Measurements from ENCODE around the gene TANGO2. TPM values are rescaled to one million over a fixed set of nuclear protein-coding genes. Genes with fewer than 3 reads are reported as not detected.

The TANGO2 gene
- total RNA-seq, 1 experiment from 2014 or later: 21.5 TPM

DNA sequence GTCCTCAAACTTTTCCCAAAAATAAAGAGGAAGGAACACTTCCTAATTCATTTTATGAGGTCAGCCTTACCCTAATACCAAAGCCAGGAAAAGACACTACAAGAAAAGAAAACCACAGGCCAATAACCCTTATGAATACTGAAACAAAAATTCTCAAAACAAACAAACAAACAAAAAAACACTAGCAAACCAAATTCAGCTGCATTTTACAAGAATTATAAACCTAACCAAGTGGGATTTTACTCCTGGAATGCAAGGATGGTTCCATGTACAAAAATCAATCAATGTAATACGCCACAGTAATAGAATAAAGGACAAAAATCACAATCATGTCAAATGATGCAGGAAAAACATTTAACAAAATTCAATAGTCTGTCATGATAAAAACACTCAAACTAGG lies 17.6 kb upstream of the TANGO2 start:
- no TSS peak for BruUV-seq (replicated peaks)
- no peak overlapping the region for H3K27ac ChIP-seq (ENCODE audit: low read depth, low read length, poor library complexity, severe bottlenecking)
- no peak for DNase-seq (ENCODE audit: low spot score)
- ChIA-PET POLR2A (ENCODE audit: low non-redundant PET) (no interaction called here), CTCF (no interaction called here)
- peaks cover 15% of the 10 kb centered on the region for H3K9me3 ChIP-seq (ENCODE audit: low read depth, low read length, poor library complexity, severe bottlenecking)
- H3K27me3 ChIP-seq (replicated peaks; ENCODE audit: insufficient read depth, low read depth, low read length, poor library complexity): no peaks in the 10 kb centered on the region
- no peak for TF ChIP-seq EZH2 (IDR thresholded peaks at IDR 0.05; ENCODE audit: borderline replicate concordance, low read depth, low read length, poor library complexity, severe bottlenecking)
- H3K4me1 ChIP-seq (ENCODE audit: insufficient read depth, low read length, poor library complexity, severe bottlenecking): peaks cover 4% of the 10 kb centered on the region
- H3K4me3 ChIP-seq (ENCODE audit: low read depth, low read length, poor library complexity, severe bottlenecking): no peak overlapping the region
- no peaks in the 10 kb centered on the region for H3K36me3 ChIP-seq (ENCODE audit: insufficient read depth, low read length, poor library complexity, severe bottlenecking)
- intact Hi-C loops (cut with micrococcal nuclease; ENCODE audit: unreplicated experiment): no loop called here

DNA sequence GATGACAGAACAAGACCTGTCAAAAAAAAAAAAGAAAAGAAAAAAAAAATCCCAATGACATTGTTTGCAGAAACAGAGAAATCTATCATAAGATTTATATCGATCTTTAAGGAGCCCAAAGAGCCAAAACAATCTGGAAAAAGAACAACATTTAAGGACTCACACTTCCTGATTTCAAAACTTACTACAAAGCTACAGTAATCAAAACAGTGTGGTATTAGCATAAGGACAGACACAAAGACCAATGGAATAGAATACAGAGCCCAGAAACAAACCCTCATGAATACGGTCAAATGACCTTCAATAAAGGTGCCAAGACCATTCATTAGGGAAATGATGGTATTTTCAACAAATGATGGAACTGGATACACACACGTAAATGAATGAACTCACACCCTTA lies 16.4 kb upstream of the TANGO2 start:
- Histone ChIP-seq H3K36me3 (ENCODE audit: insufficient read depth, low read length, poor library complexity, severe bottlenecking) (no peaks in the 10 kb centered on the region), H3K4me3 (ENCODE audit: low read depth, low read length, poor library complexity, severe bottlenecking) (no peak overlapping the region), H3K4me1 (ENCODE audit: insufficient read depth, low read length, poor library complexity, severe bottlenecking) (no peaks in the 10 kb centered on the region), H3K27ac (ENCODE audit: low read depth, low read length, poor library complexity, severe bottlenecking) (no peak overlapping the region), H3K9me3 (ENCODE audit: low read depth, low read length, poor library complexity, severe bottlenecking) (peaks cover 15% of the 10 kb centered on the region), H3K27me3 (replicated peaks; ENCODE audit: insufficient read depth, low read depth, low read length, poor library complexity) (no peaks in the 10 kb centered on the region)
- no peak for DNase-seq (ENCODE audit: low spot score)
- ChIA-PET POLR2A (ENCODE audit: low non-redundant PET) (no interaction called here), CTCF (no interaction called here)
- intact Hi-C loops (cut with micrococcal nuclease; ENCODE audit: unreplicated experiment): no loop called here
- no TSS peak for BruUV-seq (replicated peaks)
- TF ChIP-seq CTCF (conservative IDR thresholded peaks at IDR 0.05; ENCODE audit: low read depth, low read length) (no peak), EZH2 (IDR thresholded peaks at IDR 0.05; ENCODE audit: borderline replicate concordance, low read depth, low read length, poor library complexity, severe bottlenecking) (no peak)

- DNase-seq (ENCODE audit: low spot score): no peak
- TF ChIP-seq EZH2 (IDR thresholded peaks at IDR 0.05; ENCODE audit: borderline replicate concordance, low read depth, low read length, poor library complexity, severe bottlenecking) (no peak), CTCF (conservative IDR thresholded peaks at IDR 0.05; ENCODE audit: low read depth, low read length) (no peak)
- H3K4me3 ChIP-seq (ENCODE audit: low read depth, low read length, poor library complexity, severe bottlenecking): no peak overlapping the region
- H3K9me3 ChIP-seq (ENCODE audit: low read depth, low read length, poor library complexity, severe bottlenecking): peaks cover 13% of the 10 kb centered on the region
- ChIA-PET CTCF (no interaction called here), POLR2A (ENCODE audit: low non-redundant PET) (no interaction called here)
- H3K4me1 ChIP-seq (ENCODE audit: insufficient read depth, low read length, poor library complexity, severe bottlenecking): no peaks in the 10 kb centered on the region
- no peak overlapping the region for H3K27ac ChIP-seq (ENCODE audit: low read depth, low read length, poor library complexity, severe bottlenecking)
- no TSS peak for BruUV-seq (replicated peaks)
- intact Hi-C loops (cut with micrococcal nuclease; ENCODE audit: unreplicated experiment): no loop called here
- H3K36me3 ChIP-seq (ENCODE audit: insufficient read depth, low read length, poor library complexity, severe bottlenecking): no peaks in the 10 kb centered on the region
- no peaks in the 10 kb centered on the region for H3K27me3 ChIP-seq (replicated peaks; ENCODE audit: insufficient read depth, low read depth, low read length, poor library complexity)
Observed at GRCh38 chr22:20008221-20008995, 12.5 kb upstream of the TANGO2 start.

DNA sequence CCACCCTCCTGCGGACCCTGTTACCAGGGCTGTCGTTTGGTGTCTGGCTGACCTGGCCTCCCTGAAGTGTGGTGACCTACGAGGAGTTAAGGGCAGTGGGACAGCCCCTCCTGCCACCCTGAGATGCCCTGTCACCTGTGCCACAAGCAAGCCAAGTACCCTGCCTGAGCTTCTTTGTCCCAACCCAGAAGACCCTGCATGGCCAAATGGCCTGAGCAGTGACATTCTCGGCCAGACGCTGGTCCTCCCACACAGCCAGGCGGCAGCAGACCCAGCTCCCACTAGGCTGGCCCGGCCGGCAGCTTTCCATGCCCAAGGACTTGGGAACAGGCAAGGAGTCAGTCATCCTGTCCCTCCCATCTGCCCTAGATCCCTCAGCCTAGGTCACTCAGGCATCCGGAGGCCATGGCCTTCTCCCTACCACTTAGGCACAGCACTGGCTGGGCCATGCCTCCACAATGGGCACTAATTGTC lies 11.9 kb upstream of the TANGO2 start:
- H3K4me1 ChIP-seq (ENCODE audit: insufficient read depth, low read length, poor library complexity, severe bottlenecking): no peaks in the 10 kb centered on the region
- CTCF ChIA-PET: no interaction called here
- no peaks in the 10 kb centered on the region for H3K36me3 ChIP-seq (ENCODE audit: insufficient read depth, low read length, poor library complexity, severe bottlenecking)
- no peak overlapping the region for H3K27ac ChIP-seq (ENCODE audit: low read depth, low read length, poor library complexity, severe bottlenecking)
- intact Hi-C loops (cut with micrococcal nuclease; ENCODE audit: unreplicated experiment): no loop called here
- no TSS peak for BruUV-seq (replicated peaks)
- no peak overlapping the region for H3K4me3 ChIP-seq (ENCODE audit: low read depth, low read length, poor library complexity, severe bottlenecking)
- TF ChIP-seq CTCF (conservative IDR thresholded peaks at IDR 0.05; ENCODE audit: low read depth, low read length) (no peak), EZH2 (IDR thresholded peaks at IDR 0.05; ENCODE audit: borderline replicate concordance, low read depth, low read length, poor library complexity, severe bottlenecking) (no peak)
- POLR2A ChIA-PET (ENCODE audit: low non-redundant PET): no interaction called here
- peaks cover 7% of the 10 kb centered on the region for H3K9me3 ChIP-seq (ENCODE audit: low read depth, low read length, poor library complexity, severe bottlenecking)
- no peak for DNase-seq (ENCODE audit: low spot score)
- H3K27me3 ChIP-seq (replicated peaks; ENCODE audit: insufficient read depth, low read depth, low read length, poor library complexity): no peaks in the 10 kb centered on the region

Measured in A673 (cell line).